HG02642 (cell line): ENCODE data around the gene WNT16.

Experiments used
- ATAC-seq: cut with Tn5 transposase; IDR thresholded peaks from one replicate; pipeline ENCODE4 v1.9.1; 2021; ENCODE audit warnings: mild to moderate bottlenecking; ENCODE audit not compliant: unreplicated experiment, poor library complexity

The WNT16 gene

DNA sequence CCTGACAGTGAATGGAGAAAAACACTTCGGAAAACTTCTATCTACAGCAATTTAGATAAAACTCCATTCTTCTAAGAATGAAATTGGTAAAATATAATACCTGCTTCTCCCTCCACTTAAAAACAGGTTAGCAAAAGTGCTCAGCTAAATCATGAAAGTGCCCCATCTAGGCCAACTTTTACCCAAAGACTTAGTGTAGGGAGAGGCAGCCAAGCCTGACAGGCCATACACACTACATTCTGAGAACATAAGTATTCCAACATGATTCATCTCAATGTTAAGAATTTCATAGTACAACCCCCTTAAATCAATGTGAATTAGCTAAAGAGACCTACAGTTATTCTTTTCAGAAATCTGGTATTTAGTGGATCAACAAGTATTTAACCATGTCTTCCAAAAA lies 60.1 kb downstream of the WNT16 start:
- ATAC-seq, result peak; percentile 18

GRCh38 chr7:121390109-121390508 lies 61.3 kb downstream of the WNT16 start:
- ATAC-seq, result no peak

DNA sequence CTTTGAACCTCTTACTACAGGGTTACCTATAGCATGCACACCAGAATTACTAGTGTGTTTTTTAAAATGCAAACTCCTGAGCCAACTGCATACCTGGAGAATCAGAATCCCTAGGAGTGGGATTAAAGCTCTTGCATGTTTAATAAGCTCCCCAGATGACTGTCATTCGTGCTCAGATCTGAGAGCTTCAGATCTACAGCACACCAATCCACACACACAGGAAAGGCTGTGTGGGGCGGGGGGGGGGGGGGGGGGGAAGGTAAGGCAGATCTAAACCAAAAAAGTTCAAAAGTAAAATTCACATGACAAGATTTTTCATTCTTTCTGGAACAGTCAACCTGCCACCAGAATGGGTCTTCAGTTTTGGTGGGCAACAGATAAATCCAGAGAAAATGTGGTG lies 61.8 kb downstream of the WNT16 start:
- no peak for ATAC-seq
